Tongue (tissue), 2 donors: Measurements from ENCODE around the gene MTM1. TPM values are rescaled to one million over a fixed set of nuclear protein-coding genes. Genes with fewer than 3 reads are reported as not detected.

Experiments used
- DNase-seq: peaks from one replicate; pipeline ENCODE4 v3.0.0-alpha.2; 2015
- total RNA-seq: library from RNA; depleted of rRNA; stranded (reverse); fragments of >200 nt; gene quantifications from one replicate; pipeline ENCODE4 v1.2.3, GENCODE V29; 2014

Gene MTM1
- total RNA-seq, 1 donor from 2014 or later, result 15.3 TPM

DNA sequence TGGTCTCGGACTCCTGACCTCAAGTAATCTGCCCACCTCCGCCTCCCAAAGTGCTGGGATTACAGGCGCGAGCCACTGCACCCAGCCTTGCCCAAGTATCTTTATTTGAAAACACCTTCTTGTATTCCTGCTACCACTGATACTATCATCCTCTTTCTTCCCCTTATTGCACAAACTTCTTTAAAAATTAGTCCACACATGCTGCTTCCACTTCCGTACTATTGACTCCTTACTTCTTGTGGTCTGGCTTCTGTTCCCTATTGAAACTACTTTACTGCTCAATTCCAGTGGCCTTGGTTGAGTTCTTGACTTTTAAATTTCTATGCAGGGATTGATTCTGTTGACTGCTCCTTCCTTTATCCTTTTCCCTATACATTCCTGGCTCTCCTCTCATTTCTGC is 38.8 kb downstream of the MTM1 start:
- no peak for DNase-seq

DNA sequence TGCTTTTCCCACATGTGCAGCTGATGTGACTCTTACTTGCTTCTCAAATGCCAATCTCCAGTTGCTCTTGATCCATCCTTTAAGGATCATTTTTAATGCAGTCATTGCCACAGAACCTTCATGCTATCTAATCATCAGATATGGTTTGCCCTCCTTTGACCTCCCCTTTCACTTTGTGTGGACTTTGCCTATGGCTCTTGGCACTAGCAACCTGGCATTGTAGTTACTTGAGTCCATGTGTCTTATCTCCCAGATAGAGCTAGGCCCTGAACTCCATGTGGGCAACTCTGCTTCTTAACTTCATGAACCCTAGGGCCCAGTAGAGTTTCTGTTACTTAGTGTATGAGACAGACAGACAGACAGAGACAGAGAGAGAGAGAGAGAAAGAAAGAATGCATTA is 41.6 kb downstream of the MTM1 start:
- DNase-seq, result no peak

DNA sequence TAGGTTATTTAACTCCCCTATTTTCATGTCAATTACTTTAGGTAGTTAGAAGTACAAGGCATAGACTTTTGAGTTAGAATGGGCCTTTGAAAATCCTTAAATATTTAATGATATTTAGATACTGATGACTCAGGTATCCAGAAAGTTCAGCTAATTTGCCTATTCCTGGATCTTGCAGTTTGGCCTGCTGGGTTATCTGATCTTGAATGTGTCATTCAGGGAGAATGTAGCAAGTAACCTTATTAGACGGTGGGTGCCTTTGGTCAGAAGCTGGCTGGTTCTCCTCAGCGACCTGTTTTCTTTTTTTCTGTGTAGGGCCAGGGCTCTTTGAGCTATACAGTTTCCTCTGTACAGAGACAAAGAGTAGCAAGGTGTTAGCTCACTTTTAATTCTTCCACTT is 42.0 kb downstream of the MTM1 start:
- no peak for DNase-seq

- no peak for DNase-seq
These were observed 46.9 kb downstream of the MTM1 start for GRCh38 chrX:150615356-150615755.

DNA sequence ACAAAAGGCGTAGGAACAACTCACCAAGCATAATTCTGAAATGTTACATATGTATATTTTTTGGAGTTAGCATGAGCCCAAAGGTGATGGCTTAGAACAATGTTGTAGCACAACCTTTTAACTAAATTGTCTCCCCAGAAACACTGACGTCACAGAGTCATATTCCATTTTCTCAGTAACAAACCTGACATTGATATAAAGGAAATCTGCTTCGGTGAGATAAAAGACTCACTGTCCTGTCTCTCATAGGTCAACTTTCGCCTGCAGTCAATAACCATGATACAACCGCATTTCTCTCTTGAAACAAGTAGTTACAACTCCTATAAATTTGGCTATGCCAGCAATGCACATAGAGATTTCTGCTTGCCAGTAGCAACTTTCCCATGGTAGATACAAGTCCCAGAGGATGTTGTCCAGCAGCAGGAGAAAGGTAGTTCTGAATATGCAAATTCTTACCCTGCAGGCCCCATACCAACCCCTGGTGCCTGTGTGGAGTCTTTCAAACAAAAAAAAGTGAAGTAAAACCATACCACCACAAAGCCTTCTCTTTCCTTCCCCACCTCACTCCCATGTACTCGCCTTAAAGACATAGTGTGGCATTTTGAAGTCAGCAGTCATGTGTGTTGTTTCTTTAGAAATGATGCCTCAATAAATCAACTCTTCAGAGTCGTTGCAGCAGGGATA is 47.9 kb downstream of the MTM1 start:
- no peak for DNase-seq

- no peak for DNase-seq
These were observed 48.4 kb downstream of the MTM1 start for GRCh38 chrX:150616863-150617198.

- DNase-seq, result no peak
These were observed 53.2 kb downstream of the MTM1 start for GRCh38 chrX:150621652-150622051.

DNA sequence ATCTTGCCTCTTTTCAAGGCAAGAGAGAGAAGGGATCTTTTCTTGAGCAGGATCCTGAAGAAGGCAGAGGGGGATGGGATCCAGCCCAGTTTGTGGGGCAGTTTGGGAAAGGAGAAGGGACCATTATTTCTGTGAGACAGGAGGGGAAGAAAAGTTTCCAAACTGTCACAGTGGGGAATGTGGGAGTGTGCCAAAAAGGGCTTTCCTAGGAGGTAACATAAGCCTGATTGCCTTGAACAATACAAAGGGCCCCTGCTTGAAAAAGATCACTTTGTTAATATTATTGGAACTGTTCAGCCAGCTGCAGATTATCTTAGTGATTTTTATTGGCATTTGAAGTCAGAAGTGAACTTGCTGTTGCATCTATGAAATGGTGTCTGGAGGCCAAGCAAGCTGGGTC is 55.2 kb downstream of the MTM1 start:
- DNase-seq, result peak; percentile 24

GRCh38 chrX:150625097-150625496 is 56.7 kb downstream of the MTM1 start:
- DNase-seq, result no peak

DNA sequence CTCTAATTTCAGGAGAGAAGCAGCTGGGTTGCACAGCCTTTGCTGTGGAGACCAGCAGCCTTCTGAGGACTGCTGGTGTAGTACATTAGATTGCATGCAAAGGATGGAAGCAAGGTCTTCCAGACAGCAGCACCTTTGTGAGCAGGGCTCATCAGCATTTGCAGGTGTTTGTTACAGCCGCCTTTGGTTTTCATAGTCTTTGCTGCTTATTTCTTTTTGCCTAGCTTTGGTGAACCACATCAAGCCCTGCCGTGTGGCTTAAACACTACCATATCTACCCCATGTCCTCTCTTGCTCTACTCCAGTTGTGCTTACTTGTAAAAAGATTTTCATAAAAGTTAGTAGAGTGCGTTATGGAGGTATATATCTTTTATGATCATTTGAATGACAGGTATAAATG is 57.5 kb downstream of the MTM1 start:
- no peak for DNase-seq

- no peak for DNase-seq
These were observed 59.5 kb downstream of the MTM1 start for GRCh38 chrX:150627957-150628356.

DNA sequence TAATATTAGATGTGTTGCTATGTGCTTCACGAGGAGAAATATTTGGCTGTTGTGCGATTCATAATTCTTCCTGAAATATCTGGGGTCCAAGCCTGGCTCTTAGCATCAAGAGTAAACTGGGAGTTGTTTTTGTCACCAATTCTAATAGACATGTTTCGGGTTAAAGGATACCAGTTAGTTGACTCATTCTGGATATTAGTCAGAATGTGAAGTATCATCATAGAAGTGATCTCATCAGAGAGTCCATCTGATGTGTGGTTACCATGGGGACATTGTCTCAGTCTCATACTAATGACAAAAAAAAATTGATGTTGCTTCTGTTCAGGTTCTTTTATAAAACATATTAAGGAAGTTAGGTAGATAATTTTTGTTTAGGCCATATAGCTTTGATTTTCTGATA is 67.5 kb downstream of the MTM1 start:
- DNase-seq, result no peak

GRCh38 chrX:150642423-150642822 is 74.0 kb downstream of the MTM1 start:
- DNase-seq, result no peak

- DNase-seq, result peak; percentile 9
These were observed 74.8 kb downstream of the MTM1 start for GRCh38 chrX:150643271-150643670.

- DNase-seq, result no peak
These were observed 75.5 kb downstream of the MTM1 start for GRCh38 chrX:150643958-150644357.

DNA sequence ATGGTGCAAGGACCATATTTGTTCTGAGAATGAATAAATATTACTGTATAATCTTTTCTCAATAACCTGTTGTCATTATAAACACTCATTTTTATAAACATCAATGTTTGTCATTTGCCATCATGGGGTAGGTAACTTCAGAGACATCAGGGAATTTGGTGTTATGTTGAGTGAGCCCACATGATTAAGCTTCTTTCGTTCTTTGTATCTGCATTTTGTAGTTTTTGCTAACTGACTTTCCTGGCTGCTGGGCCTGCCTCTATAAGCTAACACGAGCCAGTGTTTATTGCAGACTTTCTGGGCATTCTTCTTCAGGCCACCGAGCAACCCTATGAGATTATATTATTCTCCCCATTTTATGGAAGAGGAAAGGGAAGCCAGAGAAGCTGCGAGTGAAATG is 76.0 kb downstream of the MTM1 start:
- no peak for DNase-seq

GRCh38 chrX:150647331-150647730 is 78.9 kb downstream of the MTM1 start:
- no peak for DNase-seq

GRCh38 chrX:150648296-150648940 is 80.0 kb downstream of the MTM1 start:
- no peak for DNase-seq

DNA sequence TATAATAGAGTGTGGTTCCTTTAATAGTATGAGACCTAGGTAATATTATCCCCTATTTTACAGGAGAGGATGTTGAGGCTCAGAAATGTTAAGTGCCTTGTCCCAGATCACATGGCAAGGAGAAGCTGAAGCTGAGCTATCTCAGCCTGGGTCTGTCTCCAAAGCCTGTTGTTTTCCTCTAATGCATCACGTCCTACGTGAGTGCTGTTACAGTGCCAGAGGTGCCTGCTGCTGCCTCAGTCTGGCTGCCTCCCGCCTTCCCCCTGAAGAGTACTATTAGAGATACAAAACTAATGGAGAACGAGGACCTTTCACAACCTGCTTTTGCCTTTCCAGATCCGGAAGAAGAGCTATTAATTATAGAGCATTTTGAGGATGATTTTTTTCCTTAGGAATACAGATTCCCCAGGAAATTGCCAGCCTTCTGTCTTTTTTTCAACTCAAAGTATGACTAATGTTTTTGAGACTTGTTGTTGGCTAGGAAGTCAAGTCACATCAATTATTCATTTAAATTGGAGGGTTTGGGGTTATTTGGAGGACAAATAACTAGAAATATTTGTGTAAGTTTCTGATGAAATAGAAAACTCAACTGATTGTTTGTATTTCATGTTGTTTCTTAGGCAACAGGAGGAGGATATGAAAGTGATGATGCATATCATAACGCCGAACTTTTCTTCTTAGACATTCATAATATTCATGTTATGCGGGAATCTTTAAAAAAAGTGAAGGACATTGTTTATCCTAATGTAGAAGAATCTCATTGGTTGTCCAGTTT is 80.9 kb downstream of the MTM1 start:
- DNase-seq, result no peak

GRCh38 chrX:150651906-150652305 is 83.5 kb downstream of the MTM1 start:
- DNase-seq, result no peak

DNA sequence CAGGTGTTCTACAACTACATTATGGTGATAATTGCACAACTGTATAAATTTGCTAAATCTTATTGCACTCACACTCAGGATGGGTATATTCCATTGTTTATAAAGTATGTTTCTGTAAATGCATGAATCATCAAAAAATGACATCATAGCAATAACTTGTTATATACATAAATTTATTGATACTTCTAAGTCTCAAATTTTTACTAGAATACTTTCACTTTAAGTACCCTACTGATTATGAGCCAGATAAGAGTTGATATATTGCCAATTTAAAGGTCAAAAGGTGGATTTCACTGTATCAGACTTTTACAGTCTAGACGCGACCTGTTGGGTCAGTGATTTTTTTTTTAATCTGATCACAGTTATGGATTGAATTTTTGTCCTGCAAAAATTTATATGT is 87.4 kb downstream of the MTM1 start:
- DNase-seq, result no peak

GRCh38 chrX:150663073-150663472 is 94.7 kb downstream of the MTM1 start:
- no peak for DNase-seq

GRCh38 chrX:150664290-150664689 is 95.9 kb downstream of the MTM1 start:
- DNase-seq, result peak; percentile 25

GRCh38 chrX:150676221-150676620 is 107.8 kb downstream of the MTM1 start:
- DNase-seq, result no peak
